Measurements from ENCODE around the gene ARAP1.
"Not testable (repeated sequence)": the region's sequence is repeated elsewhere in the genome, so short reads cannot be mapped to it uniquely, and the experiment has no call there.

ARAP1 gene

GRCh38 chr11:72752088-72752914, at the start of gene ARAP1:
ARAP1 (minus strand) TSS chr11:72752408; CDS start chr11:72727128, 25,280 bp downstream.
- peak; percentile 67 for DNase-seq

- DNase-seq: no peak
These were observed 47.2 kb upstream of the ARAP1 start for GRCh38 chr11:72799441-72799840.

DNA sequence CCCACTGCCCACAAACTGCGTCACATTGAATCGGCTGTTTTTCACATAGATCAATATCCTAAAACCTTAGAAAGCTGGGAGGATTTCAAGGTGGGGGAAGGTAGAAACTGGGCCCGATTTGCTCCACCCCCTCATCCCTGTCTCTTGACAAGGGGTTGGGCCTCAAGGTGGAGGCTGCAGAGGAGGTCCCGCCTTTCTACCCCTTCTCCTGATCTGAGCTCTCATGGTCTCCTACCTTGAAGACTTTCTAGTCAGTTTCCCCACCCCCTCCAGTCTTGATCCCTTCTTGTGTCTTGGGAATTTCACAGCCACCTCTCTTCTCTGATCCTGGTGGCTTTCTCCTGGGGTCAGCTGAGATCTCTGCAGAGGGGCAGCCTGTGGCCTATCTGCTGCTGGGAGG, 46.2 kb upstream of the ARAP1 start:
- no peak for DNase-seq

DNA sequence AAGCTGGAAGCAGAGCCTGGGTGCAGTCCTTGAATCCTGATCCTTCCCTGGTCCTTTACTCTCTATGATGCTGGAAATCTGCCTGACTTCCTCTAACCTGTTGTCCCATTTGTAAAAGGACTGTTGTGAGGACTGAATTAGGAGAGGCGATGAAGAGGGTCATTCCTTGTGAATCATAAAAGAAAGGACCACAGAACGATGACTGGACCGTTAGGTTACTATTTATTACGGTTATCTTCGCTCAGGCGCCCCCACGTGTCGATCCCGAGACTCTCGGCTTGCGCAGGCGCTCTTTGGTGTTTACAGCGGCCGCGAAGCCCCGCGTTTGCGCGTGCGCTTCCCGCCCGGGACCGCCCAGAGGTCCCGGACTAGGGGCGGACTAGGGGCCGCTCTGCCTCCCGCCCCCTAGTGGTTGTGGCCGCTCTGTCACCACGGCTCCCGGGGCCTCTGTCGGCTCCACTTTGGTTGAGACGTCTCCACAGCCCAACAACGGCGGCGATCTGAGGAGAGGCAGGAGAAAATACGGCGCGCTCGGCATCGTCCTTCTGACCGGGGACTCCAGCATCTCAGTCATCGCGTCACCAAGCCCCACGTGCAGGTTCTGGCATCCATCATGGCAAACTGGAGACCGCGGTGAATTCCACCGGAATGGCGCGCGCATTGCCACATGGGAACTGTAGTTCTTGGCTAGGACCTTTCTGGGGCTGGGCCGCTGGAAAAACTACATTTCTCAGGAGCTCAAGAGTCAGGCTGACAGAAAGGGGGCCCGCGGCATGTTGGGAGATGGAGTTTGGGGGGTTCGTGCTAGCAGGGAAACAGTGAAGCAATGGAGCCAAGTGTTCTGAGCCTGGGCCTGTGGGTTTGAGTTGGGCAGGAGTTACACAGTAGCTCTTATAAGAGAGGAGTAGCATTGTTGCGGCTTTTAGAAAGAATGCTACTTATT, 41.5 kb upstream of the ARAP1 start, which contains the start of gene STARD10:
Gene STARD10, minus strand, starts transcription at position 623 of the 943 bp plus-strand sequence. CDS start 12,866 bp downstream, outside the sequence.
- DNase-seq: peak; percentile 93

GRCh38 chr11:72793076-72793424, 40.8 kb upstream of the ARAP1 start:
- no peak for DNase-seq

DNA sequence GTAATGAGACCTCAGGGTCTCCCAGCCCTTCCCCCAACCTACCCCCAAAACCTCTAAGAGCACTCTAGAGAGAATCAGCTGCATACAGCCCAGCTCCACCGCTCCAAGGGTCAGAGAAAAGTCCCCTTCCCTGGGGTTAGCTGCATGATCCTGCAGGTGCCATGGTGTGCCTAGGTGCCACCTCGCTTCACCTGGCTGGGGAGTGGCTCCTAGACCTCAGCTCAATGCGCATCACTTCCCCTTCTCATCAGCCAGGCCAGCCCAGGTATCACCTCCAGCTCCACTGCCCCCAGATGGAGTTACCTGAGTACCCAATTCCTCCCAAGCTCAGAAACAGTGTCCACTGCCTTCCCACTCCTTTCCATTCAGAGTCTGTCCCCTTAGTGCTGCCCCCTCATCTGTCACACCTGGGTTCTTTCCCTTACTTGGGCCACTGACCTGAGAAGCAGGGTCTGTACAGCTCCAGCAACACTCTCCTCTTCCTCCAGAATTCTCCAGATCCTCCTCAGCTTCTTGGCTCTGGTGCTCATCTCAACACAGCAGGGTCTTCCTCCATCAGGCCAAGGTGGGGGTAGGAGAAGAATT, 40.3 kb upstream of the ARAP1 start:
- DNase-seq: no peak

- DNase-seq: not testable (repeated sequence)
These were observed 39.0 kb upstream of the ARAP1 start for GRCh38 chr11:72791228-72791627.

GRCh38 chr11:72789493-72790131, 37.4 kb upstream of the ARAP1 start:
- no peak for DNase-seq

- DNase-seq: no peak
These were observed 36.0 kb upstream of the ARAP1 start for GRCh38 chr11:72788241-72788640.

DNA sequence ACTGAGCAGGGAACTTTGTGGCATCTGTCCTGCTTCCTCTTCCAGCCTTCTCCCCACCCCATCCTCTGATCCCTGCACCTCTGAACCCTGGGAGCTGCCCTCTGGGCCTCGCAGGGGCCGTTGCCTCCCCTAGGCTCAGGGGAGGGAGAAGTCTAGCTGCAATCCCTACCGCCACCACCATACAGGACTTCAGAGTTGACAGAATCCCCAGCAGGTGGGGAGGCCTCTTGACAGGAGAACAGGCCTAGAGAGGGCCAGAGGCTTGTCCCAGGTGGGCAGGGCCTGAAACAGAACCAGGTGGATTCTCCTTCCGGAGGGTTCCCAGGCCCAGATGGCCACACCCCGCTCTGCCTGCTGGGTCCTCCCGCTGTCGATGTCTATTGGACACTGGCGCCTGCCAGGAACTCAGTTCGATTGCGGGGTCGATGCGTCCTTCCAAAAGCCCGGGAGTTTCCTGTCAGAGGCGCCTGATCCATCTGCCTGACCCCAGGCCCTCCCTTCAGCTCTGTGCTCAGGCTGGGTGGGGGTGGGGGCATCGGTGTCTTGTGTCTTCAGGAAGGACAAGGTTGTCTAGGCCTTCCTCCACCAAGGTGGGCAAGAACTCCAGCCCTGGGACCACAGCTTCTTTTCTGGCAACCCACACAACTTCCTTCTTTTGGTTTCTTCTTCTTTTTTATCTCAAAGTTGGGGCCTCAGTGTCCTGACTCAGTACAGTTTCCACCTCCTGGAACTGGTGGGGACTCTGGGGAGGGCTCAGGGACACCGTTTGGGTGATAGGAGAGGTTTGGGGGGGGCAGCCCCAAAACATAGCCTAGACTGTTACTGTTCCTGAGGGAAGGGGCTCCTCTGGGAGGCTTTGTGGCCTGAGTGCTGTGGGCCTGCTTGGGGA, 35.3 kb upstream of the ARAP1 start:
- no peak for DNase-seq

DNA sequence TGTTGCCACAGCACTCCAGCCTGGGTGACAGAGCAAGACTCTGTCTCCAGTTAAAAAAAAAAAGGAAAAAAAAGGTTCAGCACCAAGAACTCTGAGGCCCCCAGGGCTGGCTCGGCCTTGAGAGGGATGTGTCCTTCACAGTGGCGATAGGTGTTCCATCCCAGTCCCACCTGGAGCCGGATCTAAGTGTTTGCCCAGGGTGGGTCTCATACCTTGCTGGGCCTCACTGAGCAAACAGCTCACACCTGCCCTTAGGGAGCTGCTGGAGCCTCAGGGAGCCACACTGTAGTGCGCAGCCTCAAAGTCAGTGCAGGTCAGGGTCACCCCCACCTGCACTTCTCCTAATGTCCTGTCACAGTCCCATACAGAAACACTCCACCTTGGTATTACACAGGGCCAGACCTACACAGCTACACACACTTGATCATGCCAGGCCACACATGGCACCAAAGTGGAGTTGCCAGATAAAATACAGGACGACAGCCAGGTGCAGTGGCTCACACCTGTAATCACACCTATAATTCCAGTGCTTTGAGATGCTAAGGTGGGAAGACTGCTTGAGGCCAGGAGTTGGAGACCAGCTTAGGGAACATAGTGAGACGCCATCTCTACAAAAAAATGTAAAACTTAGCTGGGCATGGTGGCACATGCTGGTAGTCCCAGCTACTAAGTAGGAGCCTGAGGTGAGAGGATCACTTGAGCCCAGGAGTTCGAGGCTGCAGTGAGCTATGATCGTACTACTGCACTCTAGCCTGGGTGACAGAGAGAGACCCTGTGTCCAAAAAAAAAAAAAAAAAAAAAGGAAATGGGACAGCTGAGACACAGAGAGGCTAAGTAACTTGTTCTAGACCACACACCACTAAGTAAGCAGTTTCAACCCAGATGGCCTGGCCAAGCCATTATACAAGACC, 34.4 kb upstream of the ARAP1 start:
- DNase-seq: peak; percentile 89

DNA sequence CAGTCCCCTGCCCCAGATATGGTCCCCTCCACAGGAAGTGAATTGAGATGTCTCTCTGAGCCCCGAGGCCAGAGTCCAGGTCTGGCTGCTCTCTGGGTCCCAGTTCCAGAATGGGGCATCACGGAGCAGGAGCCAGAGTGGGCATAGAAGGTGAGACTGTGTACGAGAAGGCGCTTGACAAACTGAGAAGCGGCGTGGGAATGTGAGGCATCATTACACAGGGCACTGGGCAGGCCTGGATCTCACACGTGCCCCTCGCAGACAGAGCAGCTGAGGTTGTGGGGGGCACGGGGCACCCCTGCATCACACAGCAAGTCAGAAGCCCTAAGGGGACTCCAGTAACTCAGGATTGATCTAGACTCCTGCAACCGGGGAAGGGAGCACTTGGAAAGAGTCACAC, 32.5 kb upstream of the ARAP1 start:
- DNase-seq: no peak

DNA sequence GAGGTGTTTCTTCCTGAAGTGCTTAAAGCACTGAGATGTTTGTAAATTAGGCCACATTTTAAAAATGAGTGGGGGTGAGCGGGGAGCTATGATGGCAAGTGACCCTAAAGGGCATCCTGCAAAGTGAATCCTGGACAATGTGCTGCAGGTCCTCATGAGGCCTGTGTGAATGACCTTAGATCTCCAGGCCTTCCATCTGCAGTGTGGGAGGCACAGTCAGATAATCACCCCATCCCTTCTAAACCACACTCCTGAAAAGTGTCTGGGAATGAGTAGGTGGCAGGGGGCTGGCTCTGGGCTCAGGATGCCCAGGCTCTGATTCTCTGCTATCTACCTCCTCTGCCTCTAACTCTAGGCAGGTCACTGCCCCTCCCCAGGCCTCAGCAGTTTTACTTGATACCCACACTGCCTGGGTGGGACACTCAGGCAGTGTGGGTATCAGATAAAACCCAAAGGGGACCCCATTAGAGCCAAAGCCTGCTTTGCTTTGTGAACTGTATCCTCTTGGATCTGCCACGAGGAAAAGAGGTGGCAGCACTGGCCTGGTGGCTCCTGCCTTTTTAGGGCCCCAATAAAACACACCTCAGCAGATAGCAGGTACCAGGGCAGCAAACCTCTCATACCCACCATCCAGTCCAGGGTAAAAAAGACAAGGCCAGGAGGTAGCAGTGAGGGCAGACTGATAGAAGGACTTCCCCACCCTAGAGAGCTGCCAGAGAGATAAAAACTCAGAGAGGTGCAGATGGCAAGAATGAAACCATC, 31.1 kb upstream of the ARAP1 start:
- DNase-seq: no peak

GRCh38 chr11:72782081-72782920, 30.1 kb upstream of the ARAP1 start:
- DNase-seq: peak; percentile 45

GRCh38 chr11:72781313-72782080, 29.3 kb upstream of the ARAP1 start:
- DNase-seq: peak; percentile 16

- DNase-seq: no peak
These were observed 28.8 kb upstream of the ARAP1 start for GRCh38 chr11:72781063-72781312.

DNA sequence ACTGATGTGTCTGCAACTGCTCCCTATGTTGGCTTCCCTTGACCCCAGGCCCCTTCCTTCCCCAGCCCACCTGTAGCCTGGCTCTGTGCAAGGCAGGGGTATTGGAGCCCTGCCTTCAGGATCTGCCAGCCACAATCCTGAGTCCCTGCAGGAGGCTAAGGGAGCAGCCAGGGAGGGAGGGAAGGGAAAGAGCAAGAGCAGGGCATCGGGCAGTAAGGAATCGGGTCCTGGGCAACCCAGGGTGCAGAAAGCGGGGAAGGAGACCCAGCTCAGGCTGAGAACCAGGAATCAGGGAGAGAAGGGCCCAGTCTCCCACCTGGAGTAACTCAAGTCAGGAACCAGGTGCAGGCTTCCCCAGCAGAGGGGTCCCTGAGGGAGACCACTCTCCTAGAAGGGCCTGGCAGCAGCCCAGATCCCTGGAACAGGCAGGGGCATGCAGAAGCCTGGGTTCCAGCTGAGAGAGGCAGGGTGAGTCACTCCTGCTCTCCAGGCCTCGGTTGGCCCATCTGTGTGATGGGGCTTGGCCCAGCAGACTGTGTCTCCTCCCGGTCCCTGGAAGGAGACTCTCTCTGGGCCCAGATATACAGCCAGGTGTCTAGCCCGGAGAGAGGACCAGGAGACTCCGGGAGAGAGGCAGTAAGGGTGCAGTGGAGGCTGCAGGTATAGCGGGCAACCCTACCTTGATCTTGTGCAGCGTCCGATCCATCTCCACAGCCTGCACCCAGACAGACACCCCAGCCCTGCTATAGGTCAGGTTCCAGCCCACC, 28.3 kb upstream of the ARAP1 start:
- no peak for DNase-seq
